ENCODE measurements around the gene HLCS. TPM values are rescaled to one million over a fixed set of nuclear protein-coding genes. Genes with fewer than 3 reads are reported as not detected.

HLCS gene
- total RNA-seq, 1 donor from 2014 or later: 14.8 TPM

- Mint-ChIP-seq H3K27ac (no peak overlapping the region), H3K4me1 (ENCODE audit: unreplicated experiment) (peaks cover 18% of the 10 kb centered on the region), H3K36me3 (no peaks in the 10 kb centered on the region), H3K4me3 (no peak overlapping the region), H3K27me3 (no peaks in the 10 kb centered on the region), H3K9me3 (no peaks in the 10 kb centered on the region)
- no peak for DNase-seq (ENCODE audit: extremely low spot score, unreplicated experiment)
- TF ChIP-seq, protein P1, sequence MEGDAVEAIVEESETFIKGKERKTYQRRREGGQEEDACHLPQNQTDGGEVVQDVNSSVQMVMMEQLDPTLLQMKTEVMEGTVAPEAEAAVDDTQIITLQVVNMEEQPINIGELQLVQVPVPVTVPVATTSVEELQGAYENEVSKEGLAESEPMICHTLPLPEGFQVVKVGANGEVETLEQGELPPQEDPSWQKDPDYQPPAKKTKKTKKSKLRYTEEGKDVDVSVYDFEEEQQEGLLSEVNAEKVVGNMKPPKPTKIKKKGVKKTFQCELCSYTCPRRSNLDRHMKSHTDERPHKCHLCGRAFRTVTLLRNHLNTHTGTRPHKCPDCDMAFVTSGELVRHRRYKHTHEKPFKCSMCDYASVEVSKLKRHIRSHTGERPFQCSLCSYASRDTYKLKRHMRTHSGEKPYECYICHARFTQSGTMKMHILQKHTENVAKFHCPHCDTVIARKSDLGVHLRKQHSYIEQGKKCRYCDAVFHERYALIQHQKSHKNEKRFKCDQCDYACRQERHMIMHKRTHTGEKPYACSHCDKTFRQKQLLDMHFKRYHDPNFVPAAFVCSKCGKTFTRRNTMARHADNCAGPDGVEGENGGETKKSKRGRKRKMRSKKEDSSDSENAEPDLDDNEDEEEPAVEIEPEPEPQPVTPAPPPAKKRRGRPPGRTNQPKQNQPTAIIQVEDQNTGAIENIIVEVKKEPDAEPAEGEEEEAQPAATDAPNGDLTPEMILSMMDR (conservative IDR thresholded peaks at IDR 0.05): no peak
Observed at GRCh38 chr21:36849461-36850105, 116.9 kb downstream of the HLCS start.

- no peak for DNase-seq (ENCODE audit: extremely low spot score, unreplicated experiment)
- peaks cover 20% of the 10 kb centered on the region for H3K4me1 Mint-ChIP-seq (ENCODE audit: unreplicated experiment)
- no peak overlapping the region for H3K4me3 Mint-ChIP-seq
- no peaks in the 10 kb centered on the region for H3K36me3 Mint-ChIP-seq
- H3K27me3 Mint-ChIP-seq: no peaks in the 10 kb centered on the region
- TF ChIP-seq, protein P1 (conservative IDR thresholded peaks at IDR 0.05): no peak
- H3K9me3 Mint-ChIP-seq: no peaks in the 10 kb centered on the region
- H3K27ac Mint-ChIP-seq: no peak overlapping the region
Observed at GRCh38 chr21:36848730-36849274, 117.7 kb downstream of the HLCS start.

DNA sequence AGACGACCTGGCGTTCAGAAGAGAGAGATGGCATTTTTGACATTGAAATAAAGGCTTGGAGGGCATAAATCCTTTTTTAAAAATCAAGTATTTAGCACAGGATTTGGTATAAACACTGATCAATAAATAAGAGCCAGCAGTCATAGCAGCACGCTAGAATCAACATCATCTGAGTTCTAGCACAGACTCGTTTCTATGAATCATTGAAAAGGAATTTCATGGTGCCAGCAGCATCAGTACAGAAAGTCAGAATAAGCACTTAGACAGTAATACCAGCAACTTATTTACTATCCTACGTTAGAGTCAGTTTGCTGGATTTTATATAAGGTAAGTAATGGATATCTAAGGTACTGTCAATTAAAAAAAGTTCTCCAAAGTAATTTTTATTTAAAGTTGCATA lies 119.3 kb downstream of the HLCS start:
- TF ChIP-seq, protein P1 (conservative IDR thresholded peaks at IDR 0.05): no peak
- peaks cover under 1% of the 10 kb centered on the region for H3K9me3 Mint-ChIP-seq
- H3K36me3 Mint-ChIP-seq: peaks cover under 1% of the 10 kb centered on the region
- peaks cover 20% of the 10 kb centered on the region for H3K4me1 Mint-ChIP-seq (ENCODE audit: unreplicated experiment)
- no peak overlapping the region for H3K4me3 Mint-ChIP-seq
- no peak for DNase-seq (ENCODE audit: extremely low spot score, unreplicated experiment)
- H3K27ac Mint-ChIP-seq: no peak overlapping the region
- H3K27me3 Mint-ChIP-seq: no peaks in the 10 kb centered on the region

DNA sequence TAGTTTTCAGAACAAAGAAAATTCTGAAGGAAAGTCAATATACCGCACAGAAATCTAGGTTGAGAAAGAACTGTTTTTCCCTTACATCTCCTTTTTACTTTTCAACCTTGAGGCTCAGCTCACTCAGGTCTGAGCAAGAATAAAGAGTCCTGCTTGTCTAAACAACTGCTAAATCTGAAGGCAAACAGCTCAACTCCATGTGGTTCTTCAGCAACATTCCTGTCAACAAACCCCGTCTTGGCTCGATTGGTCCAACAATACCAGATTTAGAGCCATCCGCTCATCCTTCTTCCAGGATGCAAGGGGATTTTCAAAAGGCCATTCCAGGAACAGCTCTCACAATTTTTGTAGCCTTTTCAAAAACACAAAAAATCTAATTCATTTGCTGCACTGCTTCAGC lies 119.8 kb downstream of the HLCS start:
- no peak for DNase-seq (ENCODE audit: extremely low spot score, unreplicated experiment)
- H3K36me3 Mint-ChIP-seq: peaks cover 6% of the 10 kb centered on the region
- H3K4me3 Mint-ChIP-seq: no peak overlapping the region
- TF ChIP-seq, protein P1 (conservative IDR thresholded peaks at IDR 0.05): no peak
- peaks cover 20% of the 10 kb centered on the region for H3K4me1 Mint-ChIP-seq (ENCODE audit: unreplicated experiment)
- no peak overlapping the region for H3K27ac Mint-ChIP-seq
- no peaks in the 10 kb centered on the region for H3K27me3 Mint-ChIP-seq
- H3K9me3 Mint-ChIP-seq: peaks cover 4% of the 10 kb centered on the region

DNA sequence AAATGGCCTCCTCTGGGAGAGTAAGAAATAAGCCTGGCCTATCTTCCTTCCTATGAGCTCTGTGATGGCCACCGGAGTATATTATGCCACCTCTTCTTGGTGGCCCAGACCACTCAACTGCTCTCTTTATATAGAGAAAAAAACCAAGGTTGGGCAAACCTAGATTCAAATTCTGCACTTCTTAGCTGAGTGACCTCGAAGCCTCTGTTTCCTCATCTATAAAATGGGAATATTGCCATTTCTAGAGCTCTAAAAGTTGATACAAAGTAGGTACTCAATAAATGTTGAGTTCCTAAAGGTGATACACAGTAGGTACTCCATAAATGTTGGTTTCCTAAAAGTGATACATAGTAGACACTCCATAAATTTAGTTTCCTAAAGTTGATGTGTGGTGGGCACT lies 120.7 kb downstream of the HLCS start:
- H3K27ac Mint-ChIP-seq: no peak overlapping the region
- H3K4me1 Mint-ChIP-seq (ENCODE audit: unreplicated experiment): peaks cover 20% of the 10 kb centered on the region

More for the DNA sequence above, 120.7 kb downstream of the HLCS start:
- Mint-ChIP-seq H3K27me3 (no peaks in the 10 kb centered on the region), H3K36me3 (peaks cover 8% of the 10 kb centered on the region), H3K9me3 (peaks cover 4% of the 10 kb centered on the region), H3K4me3 (no peak overlapping the region)
- TF ChIP-seq, protein P1 (conservative IDR thresholded peaks at IDR 0.05): no peak
- no peak for DNase-seq (ENCODE audit: extremely low spot score, unreplicated experiment)

Data from type B pancreatic cell (in vitro differentiated cells).